ENCODE measurements around the gene MS4A10.

- TF ChIP-seq CTCF (IDR thresholded peaks at IDR 0.05), result no peak
- no peak for TF ChIP-seq USF2 (CRISPR knock-in tag; IDR thresholded peaks at IDR 0.05)
- TF ChIP-seq ETV6 (CRISPR knock-in tag; IDR thresholded peaks at IDR 0.05), result no peak
- TF ChIP-seq ZNF121 (CRISPR knock-in tag; IDR thresholded peaks at IDR 0.05), result no peak
- TF ChIP-seq ATF3 (CRISPR knock-in tag; conservative IDR thresholded peaks at IDR 0.05), result no peak
- TF ChIP-seq NR2C2 (CRISPR knock-in tag; IDR thresholded peaks at IDR 0.05), result no peak
- no peak for TF ChIP-seq USF1 (CRISPR knock-in tag; IDR thresholded peaks at IDR 0.05)
- TF ChIP-seq ZNF512 (CRISPR knock-in tag; IDR thresholded peaks at IDR 0.05; ENCODE audit: borderline replicate concordance), result no peak
- no peak for TF ChIP-seq TCF7 (CRISPR knock-in tag; IDR thresholded peaks at IDR 0.05; ENCODE audit: low read depth)
Observed at GRCh38 chr11:60798631-60799030, 13.5 kb downstream of the MS4A10 start.

All from WTC11 (cell line).